Endothelial cell of umbilical vein (primary cell): ENCODE measurements around the gene PRLR. TPM values are rescaled to one million over a fixed set of nuclear protein-coding genes. Genes with fewer than 3 reads are reported as not detected.

Experiments used
- BruUV-seq: library from RNA; stranded (reverse); fragments of 400-500 nt; replicated peaks from 2 replicates; lab custom pipeline; 2021; lab: Mats Ljungman, UMichigan
- CTCF ChIA-PET: fragments of 300-600, 350-600 bp; sonication (Branson Sonifier 250); formaldehyde crosslinking; loops from one replicate; lab custom pipeline; 2021; ENCODE audit warnings: antibody characterized with exemption, inconsistent platforms; lab: Charles Lee
- POLR2A ChIA-PET: fragments of 300-600, 350-600 bp; sonication (Branson Sonifier 250); formaldehyde crosslinking; loops from one replicate; lab custom pipeline; 2021; ENCODE audit warnings: antibody characterized with exemption, inconsistent platforms; lab: Charles Lee
- DNase-seq: peaks from one replicate; pipeline ENCODE4 v3.0.0-alpha.2; 2011; ENCODE audit warnings: low read depth, low spot score
- FAIRE-seq: peaks from 2 replicates; lab custom pipeline; 2011; peaks lifted over from hg19 to GRCh38; lab: Jason Lieb, UNC
- H2AFZ ChIP-seq: 2 replicates; pipeline ENCODE4 v1.6.0; 2012; ENCODE audit warnings: low read depth, low read length, control low read depth, inconsistent platforms
- H3K27ac ChIP-seq: 2 replicates; pipeline ENCODE4 v1.5.1; 2011; ENCODE audit warnings: low read depth, mild to moderate bottlenecking, control low read depth, low read length, moderate library complexity; ENCODE audit not compliant: insufficient read depth
- H3K27me3 ChIP-seq, 2 experiments: 2 replicates each; pipeline versions ENCODE4 v1.6.0 to v1.6.1; 2011; ENCODE audit warnings: low read length in 2 of 2, mixed read lengths in 1 of 2; ENCODE audit not compliant: control insufficient read depth in 2 of 2, insufficient read depth in 2 of 2
- H3K36me3 ChIP-seq, 2 experiments: 2 replicates in 1 of 2; 3 replicates in 1 of 2; pipeline ENCODE4 v1.5.1; 2011; ENCODE audit warnings: low read length in 2 of 2, mild to moderate bottlenecking in 1 of 2, moderate library complexity in 1 of 2; ENCODE audit not compliant: control insufficient read depth in 2 of 2, insufficient read depth in 2 of 2; ENCODE audit errors: extremely low read depth in 1 of 2
- H3K4me1 ChIP-seq: 3 replicates; pipeline ENCODE4 v1.5.1; 2011; ENCODE audit warnings: mild to moderate bottlenecking, low read length; ENCODE audit not compliant: control insufficient read depth, insufficient read depth; ENCODE audit errors: extremely low read depth
- H3K4me2 ChIP-seq: 2 replicates; pipeline ENCODE4 v1.6.1; 2011; ENCODE audit warnings: low read length, control low read depth, mixed read lengths; ENCODE audit not compliant: insufficient read depth
- H3K4me3 ChIP-seq, 3 experiments: fragments of 200-600 bp in 1 of 3; sonication (generic), shearing (Covaris generic) in 1 of 3; replicated peaks in 1 of 3; 2 replicates each; pipeline ENCODE4 v1.5.1; 2011 to 2016; ENCODE audit warnings: control low read depth in 3 of 3, low read length in 3 of 3, mild to moderate bottlenecking in 2 of 3, inconsistent platforms in 1 of 3, low read depth in 1 of 3, moderate library complexity in 1 of 3; ENCODE audit not compliant: insufficient read depth in 1 of 3
- H3K79me2 ChIP-seq: 2 replicates; pipeline ENCODE4 v1.6.0; 2012; ENCODE audit warnings: low read length, inconsistent platforms; ENCODE audit not compliant: control insufficient read depth, insufficient read depth
- H3K9ac ChIP-seq: replicated peaks from 2 replicates; pipeline ENCODE3; 2011; ENCODE audit warnings: low read length, control low read depth; ENCODE audit not compliant: insufficient read depth; ENCODE audit errors: extremely low read depth
- H3K9me1 ChIP-seq: replicated peaks from 3 replicates; pipeline ENCODE4 v1.6.0; 2011; ENCODE audit warnings: mild to moderate bottlenecking, low read length; ENCODE audit not compliant: control insufficient read depth, insufficient read depth; ENCODE audit errors: extremely low read depth
- H3K9me3 ChIP-seq: replicated peaks from 2 replicates; pipeline ENCODE4 v1.5.1; 2012; ENCODE audit warnings: low read length, inconsistent platforms; ENCODE audit not compliant: control insufficient read depth, insufficient read depth
- H4K20me1 ChIP-seq: replicated peaks from 2 replicates; pipeline ENCODE3; 2011; ENCODE audit warnings: mild to moderate bottlenecking, low read length; ENCODE audit not compliant: control insufficient read depth, insufficient read depth; ENCODE audit errors: extremely low read depth
- CTCF ChIP-seq, 2 donors: IDR thresholded peaks; 1 replicate in 1 of 2; 2 replicates in 1 of 2; pipeline ENCODE4 v1.5.1; 2011; ENCODE audit warnings: low read length in 2 of 2, mild to moderate bottlenecking in 2 of 2, moderate library complexity in 2 of 2, control low read depth in 1 of 2, inconsistent platforms in 1 of 2, low read depth in 1 of 2; ENCODE audit not compliant: insufficient read depth in 1 of 2; ENCODE audit errors: extremely low read depth in 1 of 2
- EZH2 ChIP-seq: IDR thresholded peaks from 2 replicates; pipeline ENCODE4 v1.6.1; 2012; ENCODE audit warnings: borderline replicate concordance, low read depth, mild to moderate bottlenecking, moderate library complexity, low read length, inconsistent platforms; ENCODE audit not compliant: severe bottlenecking
- FOS ChIP-seq: IDR thresholded peaks from 2 replicates; pipeline ENCODE4 v1.6.1; 2011; ENCODE audit warnings: mild to moderate bottlenecking, low read length, moderate library complexity, borderline replicate concordance; ENCODE audit not compliant: insufficient read depth
- GATA2 ChIP-seq: IDR thresholded peaks from 2 replicates; pipeline ENCODE4 v1.7.0; 2011; ENCODE audit warnings: low read depth, mild to moderate bottlenecking, moderate library complexity, mixed read lengths, low read length; ENCODE audit not compliant: insufficient read length, insufficient read depth
- JUN ChIP-seq: IDR thresholded peaks from 2 replicates; pipeline ENCODE4 v1.6.1; 2011; ENCODE audit warnings: borderline replicate concordance, low read depth; ENCODE audit not compliant: insufficient read length, insufficient read depth
- MAX ChIP-seq: IDR thresholded peaks from 2 replicates; pipeline ENCODE4 v1.6.1; 2011; ENCODE audit not compliant: insufficient read depth, insufficient read length
- MYC ChIP-seq: IDR thresholded peaks from one replicate; pipeline ENCODE4 v1.6.1; 2011; ENCODE audit warnings: mild to moderate bottlenecking, low read depth, low read length
- POLR2A ChIP-seq: IDR thresholded peaks from 2 replicates; pipeline ENCODE4 v1.6.1; 2012; ENCODE audit warnings: low read depth, mild to moderate bottlenecking, control low read depth, low read length
- POLR2AphosphoS5 ChIP-seq: IDR thresholded peaks from 2 replicates; pipeline ENCODE4 v1.6.1; 2012; ENCODE audit warnings: low read depth, mild to moderate bottlenecking, control low read depth, low read length, moderate library complexity; ENCODE audit not compliant: insufficient read depth
- dilution Hi-C: fragments of 300-500 bp; cut with MboI; formaldehyde crosslinking; loops from one replicate; pipeline ENCODE4 v1.15.0; 2019; ENCODE audit warnings: low sequenced_read_pairs; ENCODE audit not compliant: extremely low pct_ligation_motif_present
- intact Hi-C: fragments of 100-400 bp; cut with micrococcal nuclease; formaldehyde crosslinking; loops from one replicate; pipeline ENCODE4 v1.10.0; 2022
- polyA plus RNA-seq, 4 experiments: library from polyadenylated mRNA; depleted of rRNA in 3 of 4; stranded (reverse) in 3 of 4; unstranded in 1 of 4; fragments of >200 nt; gene quantifications; 2 replicates each; pipeline versions ENCODE4 v1.2.1 to v1.2.3, GENCODE V29; 2011 to 2012; ENCODE audit warnings: missing spikeins in 1 of 4
- total RNA-seq: library from RNA; stranded (reverse); gene quantifications from 2 replicates; pipeline ENCODE4 v1.2.3, GENCODE V29; 2021

Gene PRLR
- total and polyA plus RNA-seq, 2 donors (not counting 3 experiments of a cell fraction or from before 2014, with no cell fraction given) = not detected

GRCh38 chr5:35203403-35203802 lies 26.9 kb downstream of the PRLR start:
- FAIRE-seq = no peak
- H3K4me2 ChIP-seq = no peak overlapping the region
- dilution Hi-C loops (no loop called here), intact Hi-C loops (no loop called here)
- no TSS peak for BruUV-seq
- H3K9me3 ChIP-seq = no peaks in the 10 kb centered on the region
- H2AFZ ChIP-seq = no peak overlapping the region
- no peaks in the 10 kb centered on the region for H3K4me1 ChIP-seq
- TF ChIP-seq CTCF (IDR thresholded peaks at IDR 0.05; ENCODE audit: extremely low read depth in 1 of 2, insufficient read depth in 1 of 2, low read depth in 1 of 2, low read length in 2 of 2) (no peak), GATA2 (no peak), EZH2 (no peak), JUN (no peak), POLR2A (no peak), MAX (no peak), FOS (no peak), POLR2AphosphoS5 (no peak), MYC (no peak)
- H4K20me1 ChIP-seq = no peaks in the 10 kb centered on the region
- H3K9me1 ChIP-seq = peaks cover 3% of the 10 kb centered on the region
- no peaks in the 10 kb centered on the region for H3K36me3 ChIP-seq
- H3K9ac ChIP-seq = no peak overlapping the region
- no peak overlapping the region for H3K27ac ChIP-seq
- no peak for DNase-seq
- ChIA-PET POLR2A (no interaction called here), CTCF (interaction anchor here (1.3 to 1.4 kb wide), 2 partner anchors 9 to 10 kb away, joined by 4 to 5 read pairs; no protein-coding TSS in a partner anchor)
- peaks cover 0 to 2% of the 10 kb centered on the region in 2 experiments for H3K27me3 ChIP-seq
- H3K79me2 ChIP-seq = no peaks in the 10 kb centered on the region
- no peak overlapping the region for H3K4me3 ChIP-seq
